RWPE2 (cell line): ENCODE results near the gene OPN3.

Experiments
- ATAC-seq: fragments of 200-7000 bp; cut with Tn5 transposase; 3 replicates; pipeline ENCODE4 v1.9.1; 2021; ENCODE audit warnings: low read depth
- DNase-seq: peaks from one replicate; pipeline ENCODE4 v3.0.0-alpha.2; 2020; ENCODE audit warnings: low spot score
- H3K27ac ChIP-seq: fragments of 450-650 bp; 2 replicates; pipeline ENCODE4 v1.5.1; 2017; ENCODE audit warnings: mild to moderate bottlenecking; ENCODE audit not compliant: poor library complexity, severe bottlenecking
- H3K27me3 ChIP-seq: fragments of 250-450 bp; sonication (Bioruptor Pico); 2 replicates; pipeline ENCODE4 v1.5.1; 2021; ENCODE audit warnings: mild to moderate bottlenecking, moderate library complexity; ENCODE audit not compliant: insufficient read depth, poor library complexity, severe bottlenecking
- H3K36me3 ChIP-seq: fragments of 250-450 bp; sonication (Bioruptor Pico); 2 replicates; pipeline ENCODE4 v1.5.1; 2020; ENCODE audit warnings: low read depth, mild to moderate bottlenecking, moderate library complexity
- H3K4me1 ChIP-seq: fragments of 250-450 bp; sonication (Bioruptor Pico); 2 replicates; pipeline ENCODE4 v1.5.1; 2021; ENCODE audit warnings: mild to moderate bottlenecking, moderate library complexity; ENCODE audit not compliant: insufficient read depth, poor library complexity, severe bottlenecking
- H3K4me3 ChIP-seq: fragments of 250-450 bp; sonication (Bioruptor Pico); 2 replicates; pipeline ENCODE4 v1.5.1; 2021; ENCODE audit warnings: mild to moderate bottlenecking, moderate library complexity; ENCODE audit not compliant: severe bottlenecking
- H3K9me3 ChIP-seq: fragments of 250-450 bp; sonication (Bioruptor Pico); 2 replicates; pipeline ENCODE4 v1.5.1; 2021; ENCODE audit warnings: mild to moderate bottlenecking, moderate library complexity; ENCODE audit not compliant: severe bottlenecking
- CTCF ChIP-seq: fragments of 450-650 bp; IDR thresholded peaks from one replicate; pipeline ENCODE4 v1.5.1; 2017; ENCODE audit warnings: mild to moderate bottlenecking, moderate library complexity; ENCODE audit not compliant: poor library complexity, severe bottlenecking

OPN3 gene

GRCh38 chr1:241596633-241597032, 43.5 kb downstream of the OPN3 start:
- no peak for DNase-seq
- no peak for TF ChIP-seq CTCF
- Histone ChIP-seq H3K27me3 (no peaks in the 10 kb centered on the region), H3K36me3 (no peaks in the 10 kb centered on the region), H3K4me1 (peaks cover 21% of the 10 kb centered on the region), H3K27ac (no peak overlapping the region), H3K9me3 (no peaks in the 10 kb centered on the region), H3K4me3 (no peak overlapping the region)
- no peak for ATAC-seq

- ATAC-seq (peak; percentile 33; the same call in 1 of the 3 replicates), DNase-seq (no peak)
- Histone ChIP-seq H3K27ac (peak overlapping the region; percentile 89), H3K4me1 (peaks cover 33% of the 10 kb centered on the region), H3K36me3 (no peaks in the 10 kb centered on the region), H3K4me3 (no peak overlapping the region), H3K9me3 (no peaks in the 10 kb centered on the region), H3K27me3 (no peaks in the 10 kb centered on the region)
- no peak for TF ChIP-seq CTCF
Observed at GRCh38 chr1:241593186-241593585, 47.0 kb downstream of the OPN3 start.

- H3K36me3 ChIP-seq, result no peaks in the 10 kb centered on the region
- H3K4me1 ChIP-seq, result peaks cover 33% of the 10 kb centered on the region
- DNase-seq (no peak), ATAC-seq (peak; percentile 92)
- peak overlapping the region; percentile 89 for H3K27ac ChIP-seq
- no peak overlapping the region for H3K4me3 ChIP-seq
- no peak for TF ChIP-seq CTCF
- no peaks in the 10 kb centered on the region for H3K9me3 ChIP-seq
- no peaks in the 10 kb centered on the region for H3K27me3 ChIP-seq
Observed at GRCh38 chr1:241592273-241592958, 47.8 kb downstream of the OPN3 start.

GRCh38 chr1:241591736-241592135, 48.4 kb downstream of the OPN3 start:
- no peaks in the 10 kb centered on the region for H3K27me3 ChIP-seq
- H3K36me3 ChIP-seq, result no peaks in the 10 kb centered on the region
- no peak overlapping the region for H3K4me3 ChIP-seq
- peaks cover 33% of the 10 kb centered on the region for H3K4me1 ChIP-seq
- DNase-seq (no peak), ATAC-seq (no peak)
- no peaks in the 10 kb centered on the region for H3K9me3 ChIP-seq
- peak overlapping the region; percentile 89 for H3K27ac ChIP-seq
- TF ChIP-seq CTCF, result no peak

- DNase-seq (no peak), ATAC-seq (peak; percentile 56)
- H3K27ac ChIP-seq, result peak overlapping the region; percentile 89
- no peak for TF ChIP-seq CTCF
- H3K27me3 ChIP-seq, result no peaks in the 10 kb centered on the region
- H3K4me3 ChIP-seq, result no peak overlapping the region
- peaks cover 33% of the 10 kb centered on the region for H3K4me1 ChIP-seq
- H3K9me3 ChIP-seq, result no peaks in the 10 kb centered on the region
- H3K36me3 ChIP-seq, result no peaks in the 10 kb centered on the region
Observed at GRCh38 chr1:241591317-241591716, 48.9 kb downstream of the OPN3 start.
